Activated CD8-positive, alpha-beta memory T cell treated with anti-CD3 and anti-CD28 coated beads, Interleukin-2, amount 10 ng/mL, durations not matched to agents 7 days and 5 days (primary cell): ENCODE results near the gene UNC5B. TPM values are rescaled to one million over a fixed set of nuclear protein-coding genes. Genes with fewer than 3 reads are reported as not detected.

Experiments used
- total RNA-seq, 2 experiments: library from RNA; stranded (reverse); gene quantifications; one replicate each; pipeline ENCODE4 v1.2.3, GENCODE V29; 2021

UNC5B gene
- total RNA-seq, 2 experiments from 2014 or later: 0.06 TPM; not detected in 1

Other genes starting within 250 kb of the UNC5B start
- gene SLC29A3, start 106.7 kb downstream of the UNC5B start, total RNA-seq: 1 to 10 TPM; 3.4 to 5.1 TPM
- under 1 TPM; 0.16 to 0.61 TPM for gene CDH23, start 184.3 kb downstream of the UNC5B start, total RNA-seq